Stimulated activated CD4-positive, alpha-beta T cell treated with anti-CD3 and anti-CD28 coated beads, TNF-alpha, amount 100 ng/mL, for 24 hours (primary cell): ENCODE measurements around the gene CD46.

Source experiments
- DNase-seq, 3 experiments: peaks; one replicate each; pipeline ENCODE4 v3.0.0-alpha.2; 2020; ENCODE audit warnings: low read depth in 3 of 3

The CD46 gene

DNA sequence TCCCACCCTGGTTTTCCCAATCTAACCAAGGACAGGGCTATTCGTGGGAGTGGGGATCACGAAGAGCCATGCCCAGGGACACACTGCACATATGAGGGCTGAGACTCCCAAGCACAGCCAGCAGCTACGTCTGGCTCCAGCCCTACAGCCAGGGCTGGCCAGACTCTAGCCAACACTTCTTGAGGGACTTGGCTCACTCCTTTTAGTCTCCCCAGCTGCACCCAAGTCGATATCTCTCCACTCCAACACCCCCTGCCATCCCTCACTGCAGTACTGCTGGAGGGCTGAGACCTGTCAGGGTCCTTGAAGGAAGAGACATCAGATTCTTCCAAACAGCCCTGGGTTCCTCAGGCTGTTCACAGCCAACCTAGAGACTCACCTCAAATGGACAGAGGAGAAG lies 62.6 kb downstream of the CD46 start:
- DNase-seq: no peak

DNA sequence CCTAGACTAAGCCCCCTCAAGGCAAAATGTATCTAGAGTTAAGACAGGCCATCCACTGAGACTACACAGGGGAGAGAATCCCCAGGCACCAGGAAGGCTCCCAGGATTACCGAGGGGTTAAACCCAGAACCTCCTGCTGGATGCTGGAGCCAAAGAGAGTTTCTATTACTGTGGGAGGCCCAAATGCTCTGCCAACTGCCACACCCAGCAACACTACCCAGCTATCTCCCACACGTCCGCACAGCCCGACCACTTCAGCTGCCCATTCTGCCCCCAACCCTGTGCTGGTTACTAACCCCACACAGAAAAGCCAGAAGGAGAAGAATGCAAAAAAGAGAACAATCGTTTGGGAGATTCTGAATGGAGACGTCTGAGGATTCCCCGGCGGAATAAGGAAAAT lies 63.6 kb downstream of the CD46 start:
- DNase-seq: no peak

DNA sequence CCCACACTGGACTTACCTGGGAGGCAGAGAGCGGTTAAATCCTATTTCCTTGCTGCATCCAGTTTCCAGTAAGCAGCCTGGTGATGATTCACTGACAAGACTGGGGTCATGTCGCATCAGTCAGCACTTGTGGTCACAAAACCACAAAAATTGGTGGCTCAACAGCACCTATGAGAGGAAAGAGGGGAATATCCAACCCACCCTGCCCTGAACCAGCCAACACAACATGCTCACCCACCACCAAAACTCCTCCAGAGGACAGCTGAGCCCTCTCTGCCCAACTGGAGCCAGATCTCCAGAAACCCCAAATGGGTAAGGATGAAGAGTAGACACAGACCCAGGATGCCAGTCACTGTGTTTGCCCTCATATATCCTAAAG lies 64.0 kb downstream of the CD46 start:
- peak in 2 of 3 experiments; percentile 28 to 30 for DNase-seq

DNA sequence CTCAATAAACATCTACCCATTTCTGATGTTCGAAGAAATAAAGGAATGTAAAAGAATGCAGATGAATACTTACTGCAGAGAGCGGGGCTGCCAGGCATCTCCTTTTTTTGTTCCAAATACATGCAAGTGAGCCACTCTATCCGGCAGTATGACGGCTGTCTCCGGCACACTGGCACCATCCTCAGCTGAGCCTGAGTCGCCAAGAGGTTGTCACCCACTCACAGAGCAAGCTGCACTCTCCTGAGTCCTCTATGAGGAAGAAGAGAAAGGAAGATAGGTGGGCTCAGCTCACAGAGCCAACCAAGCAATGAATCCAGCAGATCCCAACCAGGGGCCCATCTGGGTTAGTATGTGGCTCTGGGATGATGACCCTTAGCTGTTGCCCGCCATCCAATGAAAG lies 65.3 kb downstream of the CD46 start:
- DNase-seq: no peak

DNA sequence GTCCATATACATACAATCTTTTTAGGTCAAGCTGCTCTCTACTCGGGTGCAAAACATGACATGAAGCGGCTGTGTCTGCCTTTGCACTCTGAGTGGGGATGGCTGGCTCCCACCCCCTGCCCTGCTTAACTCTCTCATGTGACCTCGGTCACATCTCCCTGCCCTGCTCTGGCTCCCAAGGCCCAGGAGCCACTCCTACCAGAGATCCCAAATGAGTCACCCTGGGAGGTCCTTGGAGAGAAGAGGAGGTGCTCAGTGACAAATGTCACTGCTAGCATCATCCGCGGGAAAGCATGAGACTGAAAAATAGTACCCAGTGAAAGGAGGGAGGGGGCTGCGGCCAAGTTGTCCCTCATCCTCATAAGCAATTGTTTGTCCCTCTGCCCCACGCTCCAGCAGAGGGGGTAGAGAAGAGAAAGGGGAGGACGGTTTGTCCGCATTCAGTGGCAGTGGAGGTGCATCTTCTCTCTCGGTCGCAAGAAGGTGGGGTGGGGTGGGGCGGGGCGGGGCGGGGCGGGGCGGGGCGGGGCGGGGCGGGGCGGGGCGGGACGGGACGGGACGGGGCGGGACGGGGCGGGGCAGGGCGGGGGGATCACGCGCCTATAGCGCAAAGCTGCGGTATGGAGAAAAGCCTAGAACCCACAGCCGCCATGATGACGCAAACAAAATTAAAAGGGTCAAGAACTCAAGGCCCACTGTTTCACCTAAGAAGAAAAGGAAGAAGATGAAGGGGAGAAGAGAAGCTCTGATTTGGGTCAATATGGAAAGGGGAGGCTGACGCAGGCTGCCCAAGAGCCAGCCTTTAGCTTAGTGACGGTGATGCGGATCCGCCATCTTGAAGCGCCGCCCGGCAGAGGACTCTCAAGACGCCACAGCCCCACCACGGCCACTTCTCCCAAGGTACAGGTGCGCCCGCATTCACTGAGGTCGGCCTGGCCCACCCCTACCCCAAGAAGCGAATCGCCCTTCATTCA lies 66.2 kb downstream of the CD46 start:
- DNase-seq: no peak

DNA sequence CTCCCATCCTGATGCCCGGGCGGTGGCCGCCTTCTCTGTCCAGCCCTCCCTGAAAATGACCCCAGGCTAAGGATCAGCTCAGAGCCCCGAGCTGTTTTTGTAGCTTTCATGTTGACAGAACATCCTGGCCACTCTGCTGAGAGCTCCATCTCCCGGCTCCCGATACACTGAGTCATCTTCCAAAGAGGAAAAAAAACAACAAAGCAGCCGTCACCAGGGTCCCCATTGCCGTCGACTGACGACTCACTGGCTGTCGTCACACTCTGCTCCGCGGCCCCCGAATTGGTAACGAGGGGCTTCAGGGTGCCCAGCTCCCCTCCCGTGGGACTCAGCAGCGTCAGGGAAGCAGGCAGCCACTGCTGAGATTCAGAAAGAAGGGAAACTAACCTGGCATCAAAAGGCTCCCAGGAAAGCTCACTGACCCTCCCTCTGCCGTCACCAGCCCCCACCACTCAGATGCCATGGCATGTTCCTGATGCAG lies 67.2 kb downstream of the CD46 start:
- DNase-seq: no peak

DNA sequence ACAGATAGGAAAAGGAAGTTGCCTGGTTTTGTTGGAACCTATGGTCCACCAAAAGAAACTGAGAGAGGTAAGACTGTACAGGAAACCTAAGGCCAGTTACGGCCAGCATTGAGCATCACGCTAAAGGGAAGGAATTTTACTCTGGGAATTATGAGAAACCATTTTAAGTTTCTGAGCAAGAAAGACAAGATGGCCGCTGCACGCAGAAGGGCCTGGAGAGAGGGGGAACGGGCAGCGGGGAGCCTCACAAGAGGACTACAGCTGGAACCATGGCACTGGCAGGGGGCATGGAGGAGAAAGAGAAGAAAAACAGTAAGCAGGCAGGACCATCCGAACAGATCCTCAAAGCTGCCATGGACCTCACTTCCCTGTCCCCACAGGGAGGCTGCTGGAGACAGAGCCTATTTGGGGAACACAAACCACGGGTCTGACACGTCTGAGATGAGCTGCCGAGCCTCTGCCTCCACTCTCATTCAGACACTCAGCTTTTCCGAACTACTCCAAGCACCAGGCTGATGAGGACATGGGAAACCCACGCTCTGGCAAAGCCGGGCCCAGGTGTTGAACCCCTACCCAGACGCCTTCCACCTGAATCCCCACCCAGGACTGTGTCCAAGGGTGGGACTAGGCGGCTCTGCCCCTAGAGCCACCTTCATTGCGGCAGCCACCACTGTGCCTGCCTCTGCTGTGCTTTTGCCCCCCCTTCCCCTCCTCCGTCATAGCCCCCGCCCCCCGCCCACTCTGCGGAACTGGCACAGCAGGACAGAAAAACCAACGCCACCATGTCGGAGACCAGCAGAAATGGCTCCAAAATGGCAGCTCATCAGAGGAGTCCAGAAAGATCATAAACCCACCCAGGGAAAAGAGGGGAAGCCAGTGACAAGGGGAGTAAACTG lies 69.0 kb downstream of the CD46 start:
- no peak for DNase-seq

DNA sequence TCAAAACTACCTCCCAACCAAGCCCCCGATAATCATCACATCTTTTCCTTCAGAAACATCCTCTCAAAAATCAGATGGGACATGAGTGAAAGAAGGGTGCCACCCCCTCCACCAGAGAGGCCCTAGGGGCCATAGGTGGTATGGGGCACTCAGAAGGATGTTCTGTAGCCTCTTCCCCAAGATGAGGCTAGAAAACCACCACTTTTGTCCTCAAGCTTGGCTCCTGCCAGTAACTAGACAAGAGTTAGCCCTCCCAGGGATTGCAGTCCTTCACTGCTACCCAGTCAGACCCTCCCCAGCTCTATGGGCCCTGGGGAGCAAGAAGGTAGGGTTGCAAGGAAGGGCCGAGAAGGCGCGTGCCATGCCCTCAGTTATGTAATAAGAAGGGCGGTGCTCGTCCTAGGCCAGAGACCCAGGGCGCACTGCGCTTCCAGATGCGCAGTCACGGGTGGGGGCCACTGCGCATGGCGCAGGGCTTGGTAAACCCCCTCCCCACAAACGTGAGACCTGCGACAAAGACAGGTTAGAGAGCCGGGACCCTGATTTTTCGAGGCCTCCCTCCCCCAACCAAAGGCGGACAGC lies 69.7 kb downstream of the CD46 start:
- no peak for DNase-seq

DNA sequence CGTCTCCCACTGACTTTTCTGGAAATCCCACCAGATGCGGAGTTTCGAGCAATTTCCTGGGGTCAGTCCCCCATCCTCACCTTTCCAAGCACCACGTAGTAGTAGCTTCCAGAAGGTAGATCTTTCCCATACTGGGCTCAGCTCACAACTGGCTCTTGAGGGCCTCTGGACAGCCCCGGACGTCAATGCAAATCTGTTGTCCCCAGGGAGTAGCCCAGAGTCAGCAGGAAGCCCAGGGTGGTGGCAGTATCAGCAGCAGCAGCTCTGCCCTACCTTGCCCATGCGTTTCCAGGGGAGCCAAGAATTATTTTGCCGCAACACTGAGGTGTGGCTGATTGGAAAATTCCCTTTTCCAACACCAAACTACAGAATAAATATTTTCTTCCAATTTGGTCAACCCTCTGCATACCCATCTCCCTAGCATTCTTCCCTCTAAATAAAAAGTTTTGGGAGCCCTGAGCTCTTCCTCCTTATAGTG lies 70.3 kb downstream of the CD46 start:
- DNase-seq: no peak

DNA sequence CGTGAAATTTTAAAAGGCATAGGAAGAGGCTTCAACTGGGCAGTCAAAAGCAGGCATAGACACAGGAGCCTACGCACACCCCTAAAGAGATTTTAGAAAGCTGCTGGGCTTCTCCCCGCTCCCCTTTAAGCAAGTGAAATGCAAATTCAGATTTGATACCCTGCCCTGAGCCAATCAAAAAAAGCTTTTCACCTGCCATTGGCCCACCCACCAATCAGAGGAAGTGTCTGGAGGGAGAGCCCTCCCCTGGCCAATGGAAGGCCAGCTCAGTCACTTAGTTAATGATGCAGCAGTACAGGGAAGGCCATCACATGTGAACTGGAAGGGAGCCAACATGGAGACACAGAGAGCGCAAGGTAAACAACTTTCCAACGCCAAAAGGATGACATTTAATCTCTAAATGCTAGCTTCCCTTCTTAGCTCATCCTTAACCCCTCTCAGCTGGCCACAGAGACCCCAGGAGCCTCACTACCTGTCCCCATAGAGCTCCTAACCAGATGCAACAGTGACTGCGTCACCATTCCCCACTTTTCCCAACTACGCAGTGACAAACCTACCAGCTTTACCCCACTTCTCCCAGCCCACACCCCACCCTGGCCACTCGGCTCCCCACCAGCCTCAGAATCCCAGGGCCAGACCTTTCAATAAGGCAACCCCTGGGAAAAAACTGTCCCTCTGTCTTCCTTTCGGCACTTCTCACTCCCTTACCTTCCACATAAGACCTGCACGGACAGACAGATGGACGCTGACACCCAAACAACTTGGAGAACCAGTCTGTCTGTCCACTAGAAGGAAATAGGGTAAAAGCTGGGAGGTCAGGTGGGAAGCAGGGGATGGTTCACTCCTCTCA lies 71.0 kb downstream of the CD46 start:
- peak; percentile 41 to 60 (median 59) for DNase-seq

DNA sequence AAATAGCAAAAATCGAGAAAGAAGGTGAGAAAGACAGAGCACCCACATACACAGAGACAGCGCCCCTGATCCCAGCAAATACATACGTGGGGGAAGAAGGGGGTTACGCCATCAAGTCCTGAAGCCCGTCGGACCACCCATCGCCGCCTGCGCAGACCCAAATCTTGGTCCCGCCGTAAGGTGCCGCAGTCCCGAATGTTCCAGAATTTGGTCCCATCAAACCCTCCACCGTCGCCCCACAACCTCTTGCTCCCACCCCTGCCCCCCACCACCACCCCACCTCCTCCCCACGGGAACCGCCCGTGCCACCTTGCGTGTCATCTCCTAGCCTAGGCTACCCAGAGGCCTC lies 71.7 kb downstream of the CD46 start:
- DNase-seq: no peak

DNA sequence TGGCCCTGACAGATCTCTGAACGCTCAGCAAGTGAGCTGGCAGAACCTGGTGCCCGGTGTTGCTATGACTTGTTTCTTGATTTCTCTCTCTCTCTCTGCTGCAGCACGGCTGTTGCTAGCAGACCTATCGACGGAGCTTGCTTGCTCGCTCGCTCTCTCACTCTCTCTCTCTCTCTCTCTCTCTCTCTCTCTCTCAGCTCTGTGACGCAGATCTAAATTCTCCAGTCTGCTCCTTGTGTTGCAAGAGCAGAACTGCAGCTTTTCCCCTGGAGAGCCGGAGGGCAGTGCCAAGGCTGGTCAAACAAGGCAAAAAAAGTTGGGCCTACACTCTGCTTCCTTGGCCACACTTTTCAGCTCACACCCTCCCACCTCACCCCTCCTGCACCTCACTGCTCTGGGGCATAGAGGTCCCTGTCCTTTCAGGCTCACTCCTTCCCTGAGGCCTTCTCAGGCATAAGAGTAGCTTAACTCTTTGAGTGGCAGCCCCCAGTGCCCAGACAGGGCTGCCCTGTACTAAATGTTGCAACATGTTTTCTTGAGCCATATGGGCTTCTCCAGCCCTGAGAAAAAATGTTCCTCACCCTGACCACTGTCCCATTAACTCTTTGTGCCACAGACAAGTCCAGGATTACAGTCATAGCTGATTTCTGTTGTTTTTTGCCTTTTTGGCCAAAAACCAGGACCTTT lies 72.2 kb downstream of the CD46 start:
- peak; percentile 40 to 66 (median 58) for DNase-seq

DNA sequence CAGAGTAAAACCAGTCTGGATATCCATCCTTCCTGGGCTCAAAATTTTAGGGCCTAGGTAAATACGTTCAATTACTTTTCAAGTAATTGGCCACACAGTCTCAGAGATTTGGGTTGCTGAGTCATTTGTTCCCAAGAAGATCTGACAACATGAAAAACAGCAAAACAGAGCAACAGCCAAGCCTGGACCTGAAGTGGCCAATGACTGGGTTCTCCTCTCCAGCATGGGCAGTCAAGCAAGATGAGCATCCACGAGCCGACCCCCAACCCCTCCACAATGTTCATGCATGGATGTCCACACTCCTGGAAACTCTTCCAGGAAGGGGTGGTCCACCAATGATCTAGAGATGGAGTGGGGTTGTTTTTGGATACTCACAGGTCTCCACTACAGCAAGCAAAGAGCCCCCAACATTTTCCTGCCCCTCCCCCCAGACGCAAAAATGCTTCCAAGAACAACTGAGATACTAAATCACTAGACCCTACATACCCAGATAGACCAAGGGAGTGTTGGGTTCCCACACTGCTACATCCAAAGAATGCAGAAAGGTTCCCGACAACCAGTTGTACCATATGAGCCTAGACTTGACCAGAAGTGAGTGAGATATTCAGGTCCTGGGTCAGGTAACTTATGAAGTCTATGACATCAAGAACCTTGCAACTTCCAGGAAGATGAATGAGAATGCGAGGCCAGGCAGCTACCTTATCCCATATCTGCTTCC lies 73.0 kb downstream of the CD46 start:
- DNase-seq: no peak

DNA sequence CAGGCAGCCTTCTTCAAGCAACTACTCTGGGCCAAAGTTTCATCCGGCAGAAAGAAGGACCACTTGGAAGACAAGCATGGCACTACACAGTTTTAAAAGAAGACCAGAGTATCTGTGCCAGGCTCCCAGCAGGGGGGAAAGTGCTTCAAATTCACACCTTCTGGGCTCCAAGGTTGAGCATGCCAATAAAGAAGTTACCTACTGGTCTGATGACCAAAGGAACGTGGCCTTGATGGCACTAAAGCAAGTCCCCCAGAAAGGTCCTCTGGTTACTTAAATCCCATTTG lies 73.5 kb downstream of the CD46 start:
- DNase-seq: no peak

DNA sequence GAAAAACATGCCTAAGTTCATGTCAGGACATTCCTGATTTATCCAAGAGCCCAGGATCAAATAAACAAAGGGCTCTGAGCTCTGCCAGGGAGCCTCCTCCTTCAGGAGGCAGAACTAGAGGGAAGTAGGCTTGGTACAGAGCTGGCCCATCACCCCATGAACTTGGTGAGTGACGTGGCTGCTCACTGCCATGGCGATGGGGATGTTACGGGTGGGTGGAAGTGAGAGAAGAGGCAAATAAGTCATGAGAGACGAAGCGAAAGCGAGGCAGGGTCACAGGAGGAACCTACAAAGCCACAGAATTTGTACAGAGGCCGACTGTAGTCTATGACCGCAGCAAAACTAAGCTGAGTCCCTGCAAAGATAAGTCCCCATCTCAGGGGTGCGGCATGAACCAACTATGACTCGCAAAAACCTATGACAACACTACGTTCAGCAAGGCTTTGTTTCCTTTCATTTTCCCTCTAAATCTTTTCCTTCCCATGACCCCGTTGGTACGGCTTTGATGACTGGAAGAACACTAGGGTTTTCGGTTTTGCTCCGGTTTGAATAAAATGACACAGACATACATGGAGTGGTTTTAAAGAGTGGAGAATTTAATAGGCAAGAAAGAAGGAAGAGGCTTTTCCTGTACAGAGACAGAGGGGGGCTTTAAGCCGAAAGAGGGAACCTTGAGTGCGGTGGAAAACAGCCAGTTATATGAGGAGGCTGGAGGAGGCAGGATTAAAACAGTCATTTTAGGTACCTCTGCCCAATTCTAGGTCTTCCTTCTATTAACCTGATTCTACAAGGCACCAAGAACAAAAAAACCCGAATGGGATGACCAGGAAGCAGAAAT lies 74.1 kb downstream of the CD46 start:
- peak; percentile 74 to 85 (median 83) for DNase-seq

DNA sequence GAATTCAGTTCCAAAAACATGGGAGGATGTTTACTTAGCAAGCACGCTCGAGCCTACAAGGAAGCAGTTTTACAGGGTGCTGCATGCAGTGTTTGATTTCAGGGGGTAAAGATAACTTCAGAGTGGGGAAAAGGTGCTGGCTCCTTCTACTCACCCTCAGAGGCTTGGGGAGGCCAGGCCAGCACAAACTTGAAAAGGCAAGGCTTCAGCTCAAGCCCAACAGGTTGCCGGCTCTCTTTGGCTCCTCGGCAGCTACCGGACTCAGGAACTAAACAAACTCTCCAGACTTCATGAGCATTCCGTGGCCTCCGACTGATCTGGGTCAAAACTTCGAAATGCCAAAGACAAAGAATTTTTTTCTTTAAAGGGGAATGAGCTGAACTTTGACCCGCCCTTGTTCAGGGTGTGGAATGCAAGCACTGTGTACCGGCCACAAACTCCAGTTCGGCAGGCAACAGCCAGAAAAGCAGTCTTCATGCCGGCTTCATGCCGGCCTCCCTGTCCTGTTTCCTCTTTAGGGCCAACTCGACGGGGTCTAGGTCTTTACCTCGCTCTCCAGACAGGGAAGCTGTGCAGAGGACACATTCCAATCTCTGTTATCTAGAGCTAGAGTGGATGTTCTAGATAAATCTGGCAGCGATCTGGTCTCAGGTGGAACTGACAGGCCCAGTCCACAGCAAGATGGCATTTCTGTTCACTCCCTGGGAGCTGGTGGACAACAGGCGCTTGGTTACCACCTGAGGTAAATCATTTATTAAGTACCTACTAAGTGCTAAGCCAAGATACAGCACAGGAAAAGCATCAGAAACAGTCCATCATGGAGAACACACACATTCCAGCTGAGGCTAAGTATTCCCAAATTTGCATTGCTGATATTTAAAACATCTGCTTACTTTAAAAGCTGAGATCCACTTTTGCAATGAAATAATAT lies 75.0 kb downstream of the CD46 start:
- no peak for DNase-seq

DNA sequence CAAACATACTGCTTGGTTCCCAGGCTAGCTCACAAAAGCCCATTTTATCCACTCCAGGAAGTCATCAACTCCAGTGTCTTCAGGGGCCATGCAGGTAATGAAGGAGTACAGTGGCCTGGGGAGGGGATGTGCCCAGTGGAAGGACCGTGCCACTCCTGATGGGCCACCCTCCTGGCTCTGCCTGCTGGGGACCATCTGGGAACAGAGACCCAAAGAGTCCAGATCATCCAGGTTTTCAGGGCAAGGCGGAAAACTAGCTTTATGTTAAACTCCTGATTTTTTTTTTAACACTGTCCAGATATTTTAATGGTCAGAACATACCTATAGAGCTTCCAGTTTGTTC lies 75.6 kb downstream of the CD46 start:
- DNase-seq: no peak

DNA sequence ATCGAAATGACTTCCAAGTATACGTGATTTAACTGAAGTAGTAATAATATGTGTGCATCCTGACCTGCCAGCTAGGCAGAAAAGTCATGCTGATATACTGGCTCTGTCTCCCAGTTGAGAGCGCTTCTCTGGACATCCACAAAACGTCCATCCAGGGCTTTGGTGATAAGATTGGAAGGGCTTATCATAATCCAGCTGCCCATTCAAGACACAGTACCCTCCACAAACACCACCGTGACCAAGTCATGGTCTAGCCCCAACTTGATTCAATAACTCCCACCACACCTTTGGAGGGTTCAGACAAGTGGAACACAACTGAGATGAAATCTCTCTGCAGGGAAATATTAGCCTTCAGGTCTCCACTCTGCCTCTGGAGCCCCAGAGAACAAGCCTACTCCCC lies 76.2 kb downstream of the CD46 start:
- no peak for DNase-seq
